GM18873 (cell line): ENCODE results near the gene HDAC9.
"Not testable (repeated sequence)": the region's sequence is repeated elsewhere in the genome, so short reads cannot be mapped to it uniquely, and the experiment has no call there.

ENCODE experiments used
- ATAC-seq: cut with Tn5 transposase; IDR thresholded peaks from one replicate; pipeline ENCODE4 v1.9.1; 2021; ENCODE audit warnings: mild to moderate bottlenecking, moderate library complexity, moderate number of reproducible peaks; ENCODE audit not compliant: unreplicated experiment, low FRiP score

HDAC9 gene

GRCh38 chr7:18993933-18994668 is 498.6 kb downstream of the HDAC9 start:
- no peak for ATAC-seq

- ATAC-seq, result no peak
Observed at GRCh38 chr7:18995270-18995671, 499.7 kb downstream of the HDAC9 start.

DNA sequence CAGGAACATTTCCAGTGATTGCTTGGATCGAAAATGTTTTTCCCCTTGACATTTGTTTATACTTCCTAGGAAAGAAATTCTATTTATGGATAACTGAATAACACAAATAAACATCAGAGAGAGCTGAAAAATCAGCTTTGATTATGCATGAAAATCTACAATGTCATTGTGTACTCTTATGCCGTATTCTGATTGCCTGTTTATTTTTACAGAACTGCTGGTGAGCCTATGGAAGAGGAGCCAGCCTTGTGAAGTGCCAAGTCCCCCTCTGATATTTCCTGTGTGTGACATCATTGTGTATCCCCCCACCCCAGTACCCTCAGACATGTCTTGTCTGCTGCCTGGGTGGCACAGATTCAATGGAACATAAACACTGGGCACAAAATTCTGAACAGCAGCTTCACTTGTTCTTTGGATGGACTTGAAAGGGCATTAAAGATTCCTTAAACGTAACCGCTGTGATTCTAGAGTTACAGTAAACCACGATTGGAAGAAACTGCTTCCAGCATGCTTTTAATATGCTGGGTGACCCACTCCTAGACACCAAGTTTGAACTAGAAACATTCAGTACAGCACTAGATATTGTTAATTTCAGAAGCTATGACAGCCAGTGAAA is 500.4 kb downstream of the HDAC9 start:
- no peak for ATAC-seq

GRCh38 chr7:18996583-18996982 is 501.0 kb downstream of the HDAC9 start:
- no peak for ATAC-seq

GRCh38 chr7:18997477-18998150 is 502.1 kb downstream of the HDAC9 start:
- no peak for ATAC-seq

GRCh38 chr7:19000410-19000809 is 504.9 kb downstream of the HDAC9 start:
- ATAC-seq, result no peak

GRCh38 chr7:19001854-19002253 is 506.3 kb downstream of the HDAC9 start:
- ATAC-seq, result no peak

GRCh38 chr7:19009241-19009935 is 513.8 kb downstream of the HDAC9 start:
- no peak for ATAC-seq

- ATAC-seq, result no peak
Observed at GRCh38 chr7:19009936-19010280, 514.4 kb downstream of the HDAC9 start.

DNA sequence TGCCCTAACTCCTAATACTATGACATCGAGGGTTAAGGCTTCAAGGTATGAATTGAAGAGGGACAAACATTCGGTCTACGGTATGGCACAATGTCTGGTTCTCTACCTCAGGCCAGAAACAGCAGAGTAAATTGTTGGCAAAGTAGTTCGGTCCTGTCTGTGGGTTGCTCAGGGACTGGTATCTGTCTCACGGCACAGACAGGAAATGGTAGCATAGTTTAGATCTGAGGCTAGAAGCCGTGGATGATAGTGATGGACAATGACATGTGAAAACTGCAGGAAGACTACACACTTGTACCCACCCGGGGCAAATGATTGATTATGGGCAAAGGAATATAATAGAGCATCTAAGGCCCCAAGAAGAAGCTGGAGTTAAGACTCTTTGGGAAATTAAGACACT is 515.7 kb downstream of the HDAC9 start:
- ATAC-seq, result no peak

GRCh38 chr7:19015098-19015497 is 519.5 kb downstream of the HDAC9 start:
- no peak for ATAC-seq

DNA sequence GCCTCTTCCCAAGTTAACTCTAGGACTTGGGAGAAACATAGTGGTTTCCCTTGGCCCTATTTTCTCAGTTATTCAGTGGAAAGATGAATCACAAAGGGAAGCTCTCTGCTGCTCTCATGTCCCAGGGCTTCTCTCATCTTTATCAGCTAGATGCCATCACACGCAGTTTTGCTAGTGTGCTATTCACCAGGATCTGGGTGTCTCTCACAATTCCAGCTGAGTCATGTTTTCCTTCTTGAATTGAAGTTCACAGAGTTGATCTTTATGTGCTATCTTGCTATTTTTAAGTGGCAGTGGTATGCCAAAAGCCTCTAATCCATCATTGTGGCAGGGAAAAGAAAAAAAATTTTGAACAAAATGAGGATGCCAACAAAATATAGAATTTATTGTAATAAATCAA is 520.6 kb downstream of the HDAC9 start:
- ATAC-seq, result no peak

GRCh38 chr7:19017374-19017773 is 521.8 kb downstream of the HDAC9 start:
- no peak for ATAC-seq

DNA sequence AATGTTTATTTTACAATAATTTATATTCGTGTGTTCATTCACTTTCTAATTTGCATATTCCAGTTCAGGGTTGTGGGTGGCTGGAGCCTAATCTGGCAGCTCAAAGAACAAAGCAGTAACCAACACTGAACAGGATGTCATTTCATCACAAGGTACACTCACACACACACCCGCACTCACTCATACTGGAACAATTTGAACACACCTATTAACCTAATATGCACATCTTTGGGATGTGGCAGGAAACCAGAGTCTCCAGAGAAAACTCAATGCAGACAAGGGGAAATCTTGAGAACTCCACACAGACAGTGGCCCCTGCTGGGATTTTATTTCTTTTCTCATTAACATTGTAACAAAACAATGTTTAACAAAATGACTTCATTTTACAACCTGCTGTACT is 524.5 kb downstream of the HDAC9 start:
- no peak for ATAC-seq

DNA sequence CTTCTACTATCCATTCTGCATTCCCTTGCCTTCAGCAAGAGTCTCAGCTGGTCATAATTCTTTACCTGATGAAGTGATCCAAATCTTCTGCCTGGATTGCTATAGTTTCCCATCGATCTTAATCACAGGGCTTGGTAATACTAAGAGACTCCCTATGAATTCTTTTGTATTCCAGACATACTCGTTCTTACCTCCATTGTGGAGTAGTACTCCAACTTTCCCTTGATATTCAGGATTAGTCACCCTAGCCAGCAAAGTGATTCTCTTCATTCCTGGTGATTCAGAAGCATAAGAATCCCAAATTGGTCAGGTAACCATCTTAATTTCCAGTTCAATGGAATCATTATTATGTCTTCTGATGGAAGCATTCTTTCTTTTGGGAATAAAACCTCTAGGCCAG is 525.2 kb downstream of the HDAC9 start:
- no peak for ATAC-seq

GRCh38 chr7:19023477-19023876 is 527.9 kb downstream of the HDAC9 start:
- no peak for ATAC-seq

DNA sequence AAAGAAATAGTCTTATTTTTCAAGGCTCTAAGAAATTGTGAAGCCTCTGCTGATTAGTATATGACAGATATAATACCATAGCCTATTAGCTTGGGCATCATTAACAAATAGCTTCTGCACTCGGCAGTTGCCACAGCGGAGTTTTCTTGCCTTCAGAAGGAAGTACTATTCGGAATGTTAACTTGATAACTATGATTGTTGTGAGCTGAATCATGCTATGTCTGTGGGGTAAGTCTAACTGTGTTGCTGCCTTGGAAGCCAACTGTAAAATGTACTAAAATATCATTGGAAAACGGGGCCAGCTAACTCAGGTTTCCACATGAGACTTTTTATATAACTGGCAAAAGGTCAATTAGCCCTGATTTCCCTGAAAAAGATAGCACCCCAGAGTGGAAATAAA is 528.7 kb downstream of the HDAC9 start:
- no peak for ATAC-seq

- ATAC-seq, result no peak
Observed at GRCh38 chr7:19026888-19027287, 531.3 kb downstream of the HDAC9 start.

GRCh38 chr7:19030281-19030680 is 534.7 kb downstream of the HDAC9 start:
- no peak for ATAC-seq

DNA sequence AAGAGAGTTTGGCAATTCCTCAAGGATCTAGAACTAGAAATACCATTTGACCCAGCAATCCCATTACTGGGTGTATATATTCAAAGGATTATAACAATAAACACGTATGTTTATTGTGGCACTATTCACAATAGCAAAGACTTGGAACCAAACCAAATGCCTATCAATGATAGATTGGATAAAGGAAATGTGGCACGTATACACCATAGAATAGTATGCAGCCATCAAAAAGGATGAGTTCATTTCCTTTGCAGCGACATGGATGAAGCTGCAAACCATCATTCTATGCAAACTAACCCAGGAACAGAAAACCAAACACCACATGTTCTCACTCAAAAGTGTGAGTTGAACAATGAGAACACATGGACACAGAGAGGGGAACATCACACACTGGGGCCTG is 537.4 kb downstream of the HDAC9 start:
- not testable (repeated sequence) for ATAC-seq

DNA sequence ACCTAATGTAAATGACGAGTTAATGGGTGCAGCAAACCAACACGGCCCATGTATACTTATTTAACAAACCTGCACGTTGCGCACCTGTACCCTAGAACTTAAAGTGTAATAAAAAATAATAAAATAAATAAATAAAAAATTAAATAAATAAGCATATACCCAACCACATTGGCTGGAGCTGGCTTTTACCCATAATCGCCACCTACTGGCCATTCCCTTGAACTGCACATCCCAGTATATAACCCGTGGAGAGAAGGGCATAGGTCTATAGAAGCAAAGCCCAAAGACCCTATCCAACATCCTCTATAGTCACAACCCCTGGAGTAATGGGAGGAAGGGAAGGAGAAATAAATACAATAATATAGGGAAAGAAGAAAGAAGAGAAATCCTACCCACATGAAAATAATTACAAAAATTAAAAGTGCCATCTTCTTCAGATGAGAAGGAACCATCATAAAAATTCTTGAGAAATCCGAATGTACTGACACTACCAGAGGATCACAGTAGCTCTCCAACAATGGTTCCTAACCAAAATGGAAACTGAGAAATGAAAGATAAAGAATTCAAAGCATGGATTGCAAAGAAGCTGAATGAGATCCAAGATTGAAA is 556.3 kb downstream of the HDAC9 start:
- peak; percentile 88 for ATAC-seq
